HepG2 (cell line): Measurements from ENCODE around the gene DHX8. TPM values are rescaled to one million over a fixed set of nuclear protein-coding genes. Genes with fewer than 3 reads are reported as not detected.
A peak's percentile ranks its signal among the peaks of the same experiment; 100 is the strongest.

Experiments
- ATAC-seq: fragments of 200-7000 bp; cut with Tn5 transposase; 3 replicates; pipeline ENCODE4 v1.9.1; 2020; ENCODE audit warnings: mild to moderate bottlenecking, moderate library complexity
- BruUV-seq: library from RNA; stranded (reverse); fragments of 400-500 nt; replicated peaks from 2 replicates; lab custom pipeline; 2021; lab: Mats Ljungman, UMichigan
- CTCF ChIA-PET: fragments of 300-600 bp; formaldehyde crosslinking; extraction: SDS; loops from one replicate; lab custom pipeline; 2021; ENCODE audit warnings: low total read pairs, inconsistent platforms, low intra/inter-chr PET ratio; lab: Yijun Ruan, JAX
- POLR2A ChIA-PET: fragments of 350-600 bp; sonication (Branson Sonifier 250); formaldehyde crosslinking; loops from one replicate; lab custom pipeline; 2020; ENCODE audit warnings: antibody characterized with exemption, inconsistent platforms; lab: Yijun Ruan, JAX
- DNase-seq: peaks from one replicate; pipeline ENCODE4 v3.0.0-alpha.2; 2015; ENCODE audit warnings: low spot score
- FAIRE-seq: peaks from 3 replicates; lab custom pipeline; 2011; peaks lifted over from hg19 to GRCh38; lab: Jason Lieb, UNC
- H2AFZ ChIP-seq: one replicate; pipeline ENCODE4 v1.6.1; 2011; ENCODE audit warnings: low read length, inconsistent platforms
- H3K27ac ChIP-seq: fragments of 300-600 bp; 3 replicates; pipeline ENCODE4 v1.8.0; 2011; ENCODE audit warnings: mixed run types, mild to moderate bottlenecking, mixed read lengths, low read length, inconsistent platforms; ENCODE audit not compliant: insufficient read depth; ENCODE audit errors: extremely low read length
- H3K27me3 ChIP-seq, 2 experiments: fragments of 200-600 bp in 1 of 2; 2 replicates in 1 of 2; 3 replicates in 1 of 2; pipeline versions ENCODE4 v1.6.0 to v1.8.0; 2011; ENCODE audit warnings: low read length in 2 of 2, mild to moderate bottlenecking in 2 of 2, moderate library complexity in 2 of 2, inconsistent platforms in 1 of 2; ENCODE audit not compliant: insufficient read depth in 2 of 2, control insufficient read depth in 1 of 2
- H3K36me3 ChIP-seq, 2 experiments: fragments of 200-600 bp in 1 of 2; replicated peaks in 1 of 2; 2 replicates in 1 of 2; 3 replicates in 1 of 2; pipeline versions ENCODE4 v1.5.1 to v1.8.0; 2011; ENCODE audit warnings: low read length in 2 of 2, inconsistent platforms in 1 of 2; ENCODE audit not compliant: insufficient read depth in 2 of 2, control insufficient read depth in 1 of 2
- H3K4me1 ChIP-seq: 2 replicates; pipeline ENCODE4 v1.5.1; 2012; ENCODE audit warnings: low read length, inconsistent platforms; ENCODE audit not compliant: insufficient read depth
- H3K4me2 ChIP-seq: 2 replicates; pipeline ENCODE4 v1.6.0; 2011; ENCODE audit warnings: low read depth, low read length, inconsistent platforms
- H3K4me3 ChIP-seq, 3 experiments: fragments of 200-600 bp in 1 of 3; sonication (generic), shearing (Covaris generic) in 1 of 3; replicated peaks in 1 of 3; 2 replicates each; pipeline ENCODE4 v1.5.1; 2011 to 2016; ENCODE audit warnings: low read length in 3 of 3, inconsistent platforms in 2 of 3, low read depth in 2 of 3, mild to moderate bottlenecking in 2 of 3, control low read depth in 1 of 3, mixed read lengths in 1 of 3; ENCODE audit not compliant: insufficient read depth in 1 of 3
- H3K79me2 ChIP-seq: one replicate; pipeline ENCODE4 v1.6.1; 2011; ENCODE audit warnings: low read length, inconsistent platforms; ENCODE audit not compliant: insufficient read depth
- H3K9ac ChIP-seq: 2 replicates; pipeline ENCODE4 v1.6.0; 2011; ENCODE audit warnings: mild to moderate bottlenecking, low read depth, low read length, inconsistent platforms; ENCODE audit not compliant: insufficient read depth
- H3K9me3 ChIP-seq: 2 replicates; pipeline ENCODE4 v1.5.1; 2012; ENCODE audit warnings: mild to moderate bottlenecking, low read length
- H4K20me1 ChIP-seq: 2 replicates; pipeline ENCODE4 v1.6.0; 2011; ENCODE audit warnings: inconsistent platforms, mild to moderate bottlenecking, low read length, moderate library complexity; ENCODE audit not compliant: insufficient read depth
- ELF3 ChIP-seq: IDR thresholded peaks from 2 replicates; pipeline ENCODE4 v1.6.1; 2016; ENCODE audit warnings: missing genetic modification reagents, missing compliant biosample characterization
- FOXJ3 ChIP-seq: sonication (generic); formaldehyde crosslinking; IDR thresholded peaks from 2 replicates; pipeline ENCODE4 v1.4.0; 2020; ENCODE audit warnings: missing genetic modification reagents, mild to moderate bottlenecking, borderline replicate concordance
- FOXO1 ChIP-seq: sonication (generic); formaldehyde crosslinking; IDR thresholded peaks from 2 replicates; pipeline ENCODE4 v1.4.0; 2020; ENCODE audit warnings: missing genetic modification reagents
- GATAD2A ChIP-seq: IDR thresholded peaks from 2 replicates; pipeline ENCODE4 v1.6.1; 2016
- HDAC1 ChIP-seq: sonication (generic); formaldehyde crosslinking; IDR thresholded peaks from 2 replicates; pipeline ENCODE4 v1.5.1; 2020; ENCODE audit warnings: mild to moderate bottlenecking, missing genetic modification reagents
- HOXA3 ChIP-seq: sonication (generic); formaldehyde crosslinking; IDR thresholded peaks from 2 replicates; pipeline ENCODE4 v1.5.0; 2020; ENCODE audit warnings: missing genetic modification reagents
- KDM5B ChIP-seq: sonication (generic); formaldehyde crosslinking; IDR thresholded peaks from 2 replicates; pipeline ENCODE4 v1.4.0; 2020; ENCODE audit warnings: missing genetic modification reagents, mild to moderate bottlenecking, borderline replicate concordance
- MEIS2 ChIP-seq: sonication (generic); formaldehyde crosslinking; IDR thresholded peaks from 2 replicates; pipeline ENCODE4 v1.9.0; 2021; ENCODE audit warnings: mild to moderate bottlenecking, missing genetic modification reagents
- RFX1 ChIP-seq: fragments of 450-650 bp; IDR thresholded peaks from 2 replicates; pipeline ENCODE4 v1.6.1; 2017
- SP5 ChIP-seq: IDR thresholded peaks from 2 replicates; pipeline ENCODE4 v1.6.1; 2016; ENCODE audit warnings: low read depth, borderline replicate concordance
- YY1 ChIP-seq: IDR thresholded peaks from 2 replicates; pipeline ENCODE4 v1.6.1; 2011; ENCODE audit warnings: low read length, low read depth, moderate library complexity, mild to moderate bottlenecking; ENCODE audit not compliant: insufficient read depth, insufficient replicate concordance
- ZFP90 ChIP-seq: sonication (generic); formaldehyde crosslinking; IDR thresholded peaks from 2 replicates; pipeline ENCODE4 v1.8.0; 2022; ENCODE audit warnings: missing genetic modification reagents, mild to moderate bottlenecking, inconsistent platforms, borderline replicate concordance
- ZFY ChIP-seq: sonication (generic); formaldehyde crosslinking; IDR thresholded peaks from 2 replicates; pipeline ENCODE4 v1.4.0; 2020; ENCODE audit warnings: missing genetic modification reagents
- ZNF282 ChIP-seq: fragments of 450-650 bp; IDR thresholded peaks from 2 replicates; pipeline ENCODE4 v1.6.1; 2018; ENCODE audit not compliant: partially characterized antibody
- ZNF670 ChIP-seq: sonication (generic); formaldehyde crosslinking; IDR thresholded peaks from 2 replicates; pipeline ENCODE4 v1.8.0; 2022; ENCODE audit warnings: mild to moderate bottlenecking, missing genetic modification reagents, borderline replicate concordance
- ZNF768 ChIP-seq: sonication (generic); formaldehyde crosslinking; IDR thresholded peaks from 2 replicates; pipeline ENCODE4 v1.4.0; 2020; ENCODE audit warnings: missing genetic modification reagents
- WGBS: methylation state at CpG from one replicate; pipeline ENCODE4 v1.1.6; 2017; ENCODE audit warnings: low lambda C conversion rate; 5-methylcytosine and 5-hydroxymethylcytosine counted together
- in situ Hi-C: cut with HindIII; loops from 2 replicates; pipeline ENCODE4 v1.10.0; 2017; ENCODE audit warnings: low pct_unique_long_range_greater_than_20kb; ENCODE audit not compliant: extremely low pct_ligation_motif_present
- intact Hi-C: fragments of 100-400 bp; cut with micrococcal nuclease; formaldehyde crosslinking; loops from one replicate; pipeline ENCODE4 v1.10.0; 2022; ENCODE audit not compliant: unreplicated experiment
- polyA plus RNA-seq, 8 experiments: library from polyadenylated mRNA; depleted of rRNA in 3 of 8; stranded (reverse) in 7 of 8; unstranded in 1 of 8; fragments of >200 nt; fragmentation: Illumina TruSeq in 4 of 8; extraction: Trizol in 4 of 8; gene quantifications; 2 replicates each; pipeline versions ENCODE4 v1.2.1 to v1.2.3, GENCODE V29; 2011 to 2016; ENCODE audit warnings: low read depth in 4 of 8, missing spikeins in 1 of 8, mixed read lengths in 1 of 8; ENCODE audit not compliant: insufficient read depth in 1 of 8
- total RNA-seq, 5 experiments: library from RNA; depleted of rRNA; stranded (reverse); fragments of >200 nt; fragmentation: Illumina TruSeq; extraction: Trizol; gene quantifications; 2 replicates each; pipeline ENCODE4 v1.2.3, GENCODE V29; 2016; ENCODE audit warnings: low read depth in 1 of 5
- TF ChIP-seq, protein P1 (sequence below): sonication (generic); formaldehyde crosslinking; IDR thresholded peaks from 2 replicates; pipeline ENCODE4 v1.4.0; 2020; ENCODE audit warnings: missing genetic modification reagents, borderline replicate concordance
- TF ChIP-seq, protein P2 (sequence below): sonication (generic); formaldehyde crosslinking; conservative IDR thresholded peaks from 2 replicates; pipeline ENCODE4 v1.4.0; 2020; ENCODE audit warnings: mild to moderate bottlenecking, missing genetic modification reagents, moderate library complexity

Gene DHX8
- total and polyA plus RNA-seq, 2 of the 13 experiments (the other 11 are each of a cell fraction or from before 2014, with no cell fraction given) = 24.8 to 48.9 TPM

DNA sequence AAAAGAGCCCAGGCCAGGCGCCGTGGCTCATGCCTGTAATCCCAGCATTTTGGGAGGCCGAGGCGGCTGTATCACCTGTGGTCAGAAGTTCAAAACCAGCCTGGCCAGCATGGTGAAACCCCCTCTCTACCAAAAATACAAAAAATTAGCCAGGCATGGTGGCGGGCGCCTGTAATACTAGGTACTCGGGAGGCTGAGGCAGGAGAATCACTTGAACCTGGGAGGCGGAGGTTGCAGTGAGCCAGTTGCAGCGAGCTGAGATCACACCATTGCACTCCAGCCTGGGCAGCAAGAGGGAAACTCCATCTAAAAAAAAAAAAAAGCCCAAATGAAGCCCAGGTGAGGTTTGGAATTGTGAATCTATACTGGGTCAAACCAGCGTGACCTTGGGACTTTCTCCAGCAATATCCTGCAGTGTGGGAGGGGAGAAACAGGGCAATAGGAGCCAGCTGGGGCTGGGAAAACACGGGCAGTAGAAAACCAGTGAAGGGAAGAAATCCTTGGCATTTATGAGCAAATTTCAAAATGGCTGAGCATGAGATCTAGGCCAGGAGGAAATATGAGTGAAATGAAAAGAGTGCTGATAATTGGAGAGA lies 8.2 kb upstream of the DHX8 start:
- Histone ChIP-seq H3K9me3 (no peaks in the 10 kb centered on the region), H2AFZ (peak overlapping the region; percentile 7), H3K9ac (0 out of 2 replicates have a peak overlapping the region, but pooled peaks have one; percentile 10), H3K4me3 (no peak overlapping the region), H4K20me1 (no peaks in the 10 kb centered on the region), H3K27ac (peak overlapping the region; percentile 43), H3K4me2 (peak overlapping the region; percentile 48), H3K36me3 (no peaks in the 10 kb centered on the region), H3K79me2 (no peaks in the 10 kb centered on the region), H3K27me3 (no peaks in the 10 kb centered on the region), H3K4me1 (peaks cover 66% of the 10 kb centered on the region)
- ATAC-seq (peak; percentile 16; the same call in 1 of the 3 replicates), DNase-seq (no peak), FAIRE-seq (peak; percentile 43)
- POLR2A ChIA-PET = interaction anchor here (0.6 to 12.7 kb wide), 10 partner anchors 8 to 114 kb away, joined by 3 to 485 read pairs (median 4); partner anchors contain the start of genes ARL4D and DHX8
- BruUV-seq = no TSS peak
- intact Hi-C loops = no loop called here
- in situ Hi-C loops = no loop called here
- 78% methylated on average over 11 of the region's 11 CpGs for WGBS
- CTCF ChIA-PET = no interaction called here
- TF ChIP-seq KDM5B (CRISPR knock-in tag) (no peak), ZNF282 (no peak), ELF3 (CRISPR knock-in tag) (peak; percentile 21; the same call in 1 of the 2 replicates), MEIS2 (no peak), ZFP90 (CRISPR knock-in tag) (0 out of 2 replicates have a peak, but pooled peaks have one; percentile 4), GATAD2A (CRISPR knock-in tag) (peak; percentile 68), SP5 (CRISPR knock-in tag) (peak; percentile 72; the same call in 1 of the 2 replicates), FOXJ3 (CRISPR knock-in tag) (0 out of 2 replicates have a peak, but pooled peaks have one; percentile 24), RFX1 (no peak), ZFY (CRISPR knock-in tag) (peak; percentile 20; the same call in 1 of the 2 replicates), FOXO1 (CRISPR knock-in tag) (0 out of 2 replicates have a peak, but pooled peaks have one; percentile 17), YY1 (peak; percentile 14), HDAC1 (CRISPR knock-in tag) (peak; percentile 36; the same call in 1 of the 2 replicates), ZNF768 (CRISPR knock-in tag) (no peak), ZNF670 (CRISPR knock-in tag) (no peak), HOXA3 (CRISPR knock-in tag) (0 out of 2 replicates have a peak, but pooled peaks have one; percentile 22)
- TF ChIP-seq, protein P1, sequence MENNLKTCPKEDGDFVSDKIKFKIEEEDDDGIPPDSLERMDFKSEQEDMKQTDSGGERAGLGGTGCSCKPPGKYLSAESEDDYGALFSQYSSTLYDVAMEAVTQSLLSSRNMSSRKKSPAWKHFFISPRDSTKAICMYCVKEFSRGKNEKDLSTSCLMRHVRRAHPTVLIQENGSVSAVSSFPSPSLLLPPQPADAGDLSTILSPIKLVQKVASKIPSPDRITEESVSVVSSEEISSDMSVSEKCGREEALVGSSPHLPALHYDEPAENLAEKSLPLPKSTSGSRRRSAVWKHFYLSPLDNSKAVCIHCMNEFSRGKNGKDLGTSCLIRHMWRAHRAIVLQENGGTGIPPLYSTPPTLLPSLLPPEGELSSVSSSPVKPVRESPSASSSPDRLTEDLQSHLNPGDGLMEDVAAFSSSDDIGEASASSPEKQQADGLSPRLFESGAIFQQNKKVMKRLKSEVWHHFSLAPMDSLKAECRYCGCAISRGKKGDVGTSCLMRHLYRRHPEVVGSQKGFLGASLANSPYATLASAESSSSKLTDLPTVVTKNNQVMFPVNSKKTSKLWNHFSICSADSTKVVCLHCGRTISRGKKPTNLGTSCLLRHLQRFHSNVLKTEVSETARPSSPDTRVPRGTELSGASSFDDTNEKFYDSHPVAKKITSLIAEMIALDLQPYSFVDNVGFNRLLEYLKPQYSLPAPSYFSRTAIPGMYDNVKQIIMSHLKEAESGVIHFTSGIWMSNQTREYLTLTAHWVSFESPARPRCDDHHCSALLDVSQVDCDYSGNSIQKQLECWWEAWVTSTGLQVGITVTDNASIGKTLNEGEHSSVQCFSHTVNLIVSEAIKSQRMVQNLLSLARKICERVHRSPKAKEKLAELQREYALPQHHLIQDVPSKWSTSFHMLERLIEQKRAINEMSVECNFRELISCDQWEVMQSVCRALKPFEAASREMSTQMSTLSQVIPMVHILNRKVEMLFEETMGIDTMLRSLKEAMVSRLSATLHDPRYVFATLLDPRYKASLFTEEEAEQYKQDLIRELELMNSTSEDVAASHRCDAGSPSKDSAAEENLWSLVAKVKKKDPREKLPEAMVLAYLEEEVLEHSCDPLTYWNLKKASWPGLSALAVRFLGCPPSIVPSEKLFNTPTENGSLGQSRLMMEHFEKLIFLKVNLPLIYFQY (CRISPR knock-in tag) = peak; percentile 84; the same call in 1 of the 2 replicates
- TF ChIP-seq, protein P2, sequence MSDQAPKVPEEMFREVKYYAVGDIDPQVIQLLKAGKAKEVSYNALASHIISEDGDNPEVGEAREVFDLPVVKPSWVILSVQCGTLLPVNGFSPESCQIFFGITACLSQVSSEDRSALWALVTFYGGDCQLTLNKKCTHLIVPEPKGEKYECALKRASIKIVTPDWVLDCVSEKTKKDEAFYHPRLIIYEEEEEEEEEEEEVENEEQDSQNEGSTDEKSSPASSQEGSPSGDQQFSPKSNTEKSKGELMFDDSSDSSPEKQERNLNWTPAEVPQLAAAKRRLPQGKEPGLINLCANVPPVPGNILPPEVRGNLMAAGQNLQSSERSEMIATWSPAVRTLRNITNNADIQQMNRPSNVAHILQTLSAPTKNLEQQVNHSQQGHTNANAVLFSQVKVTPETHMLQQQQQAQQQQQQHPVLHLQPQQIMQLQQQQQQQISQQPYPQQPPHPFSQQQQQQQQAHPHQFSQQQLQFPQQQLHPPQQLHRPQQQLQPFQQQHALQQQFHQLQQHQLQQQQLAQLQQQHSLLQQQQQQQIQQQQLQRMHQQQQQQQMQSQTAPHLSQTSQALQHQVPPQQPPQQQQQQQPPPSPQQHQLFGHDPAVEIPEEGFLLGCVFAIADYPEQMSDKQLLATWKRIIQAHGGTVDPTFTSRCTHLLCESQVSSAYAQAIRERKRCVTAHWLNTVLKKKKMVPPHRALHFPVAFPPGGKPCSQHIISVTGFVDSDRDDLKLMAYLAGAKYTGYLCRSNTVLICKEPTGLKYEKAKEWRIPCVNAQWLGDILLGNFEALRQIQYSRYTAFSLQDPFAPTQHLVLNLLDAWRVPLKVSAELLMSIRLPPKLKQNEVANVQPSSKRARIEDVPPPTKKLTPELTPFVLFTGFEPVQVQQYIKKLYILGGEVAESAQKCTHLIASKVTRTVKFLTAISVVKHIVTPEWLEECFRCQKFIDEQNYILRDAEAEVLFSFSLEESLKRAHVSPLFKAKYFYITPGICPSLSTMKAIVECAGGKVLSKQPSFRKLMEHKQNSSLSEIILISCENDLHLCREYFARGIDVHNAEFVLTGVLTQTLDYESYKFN (CRISPR knock-in tag) = peak; percentile 75
